Panc1 (cell line): ENCODE data around the gene CLEC18B.

Experiments
- CTCF ChIP-seq: fragments of 450-650 bp; IDR thresholded peaks from 2 replicates; pipeline ENCODE4 v1.5.1; 2017; ENCODE audit warnings: mild to moderate bottlenecking
- POLR2AphosphoS5 ChIP-seq: IDR thresholded peaks from 2 replicates; pipeline ENCODE4 v1.6.1; 2012; ENCODE audit warnings: mild to moderate bottlenecking, low read depth, low read length, moderate library complexity
- REST ChIP-seq, 2 experiments: IDR thresholded peaks; 2 replicates each; pipeline ENCODE4 v1.6.1; 2011 to 2012; ENCODE audit warnings: low read depth in 2 of 2, control low read depth in 1 of 2, low read length in 1 of 2, mild to moderate bottlenecking in 1 of 2, moderate library complexity in 1 of 2; ENCODE audit not compliant: insufficient read depth in 1 of 2
- SIN3A ChIP-seq: IDR thresholded peaks from 2 replicates; pipeline ENCODE4 v1.6.1; 2012; ENCODE audit warnings: low read depth, mild to moderate bottlenecking, low read length, moderate library complexity, borderline replicate concordance; ENCODE audit not compliant: insufficient read depth

GRCh38 chr16:74455213-74455612 lies 33.9 kb upstream of the CLEC18B start:
- TF ChIP-seq CTCF (no peak), SIN3A (no peak), POLR2AphosphoS5 (no peak), REST (IDR thresholded peaks at IDR 0.05; ENCODE audit: insufficient read depth in 1 of 2, low read depth in 2 of 2, low read length in 1 of 2) (no peak)
